ENCODE measurements around the gene ZBTB20.

The ZBTB20 gene

DNA sequence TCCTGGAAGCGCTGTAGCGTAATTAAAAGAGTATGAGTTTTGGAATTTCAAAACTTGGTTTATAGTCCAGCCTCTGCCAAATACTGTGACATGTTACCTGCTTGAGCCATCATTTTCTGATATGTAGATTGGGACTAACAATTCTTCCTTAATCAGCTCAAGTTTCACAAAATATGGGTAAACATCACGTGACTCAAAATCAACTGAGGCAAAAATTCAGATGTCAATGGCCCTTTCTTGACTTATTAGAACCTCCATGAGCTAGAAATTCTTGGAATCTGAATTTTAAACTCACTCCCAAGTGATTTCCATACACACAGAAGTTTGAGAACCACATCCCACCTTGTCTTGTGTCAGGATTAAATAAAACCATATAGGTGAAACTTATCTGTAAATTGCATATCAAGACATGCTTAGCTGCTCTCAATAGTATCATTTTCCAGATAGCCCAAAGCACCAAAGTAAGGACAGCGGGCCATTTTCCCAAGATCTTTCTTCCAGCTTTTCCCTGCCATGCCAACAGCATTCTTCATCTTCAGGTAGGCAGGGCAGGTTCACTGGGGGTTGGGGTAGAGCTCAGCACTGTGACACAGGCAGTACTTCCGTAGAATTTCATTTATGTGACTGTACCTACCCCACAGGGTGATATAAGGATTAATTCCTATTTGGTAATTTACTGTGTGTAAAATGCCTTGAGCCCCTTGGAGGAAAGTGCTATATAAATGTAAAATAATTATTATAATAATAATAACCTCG is 474.2 kb downstream of the ZBTB20 start:
- H3K4me3 ChIP-seq (replicated peaks; ENCODE audit: low read depth, low read length): no peak overlapping the region
- DNase-seq (ENCODE audit: extremely low read depth, low read depth): no peak
- TF ChIP-seq, protein P1, sequence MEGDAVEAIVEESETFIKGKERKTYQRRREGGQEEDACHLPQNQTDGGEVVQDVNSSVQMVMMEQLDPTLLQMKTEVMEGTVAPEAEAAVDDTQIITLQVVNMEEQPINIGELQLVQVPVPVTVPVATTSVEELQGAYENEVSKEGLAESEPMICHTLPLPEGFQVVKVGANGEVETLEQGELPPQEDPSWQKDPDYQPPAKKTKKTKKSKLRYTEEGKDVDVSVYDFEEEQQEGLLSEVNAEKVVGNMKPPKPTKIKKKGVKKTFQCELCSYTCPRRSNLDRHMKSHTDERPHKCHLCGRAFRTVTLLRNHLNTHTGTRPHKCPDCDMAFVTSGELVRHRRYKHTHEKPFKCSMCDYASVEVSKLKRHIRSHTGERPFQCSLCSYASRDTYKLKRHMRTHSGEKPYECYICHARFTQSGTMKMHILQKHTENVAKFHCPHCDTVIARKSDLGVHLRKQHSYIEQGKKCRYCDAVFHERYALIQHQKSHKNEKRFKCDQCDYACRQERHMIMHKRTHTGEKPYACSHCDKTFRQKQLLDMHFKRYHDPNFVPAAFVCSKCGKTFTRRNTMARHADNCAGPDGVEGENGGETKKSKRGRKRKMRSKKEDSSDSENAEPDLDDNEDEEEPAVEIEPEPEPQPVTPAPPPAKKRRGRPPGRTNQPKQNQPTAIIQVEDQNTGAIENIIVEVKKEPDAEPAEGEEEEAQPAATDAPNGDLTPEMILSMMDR (IDR thresholded peaks at IDR 0.05; ENCODE audit: low read depth, low read length, missing control alignments): no peak

DNA sequence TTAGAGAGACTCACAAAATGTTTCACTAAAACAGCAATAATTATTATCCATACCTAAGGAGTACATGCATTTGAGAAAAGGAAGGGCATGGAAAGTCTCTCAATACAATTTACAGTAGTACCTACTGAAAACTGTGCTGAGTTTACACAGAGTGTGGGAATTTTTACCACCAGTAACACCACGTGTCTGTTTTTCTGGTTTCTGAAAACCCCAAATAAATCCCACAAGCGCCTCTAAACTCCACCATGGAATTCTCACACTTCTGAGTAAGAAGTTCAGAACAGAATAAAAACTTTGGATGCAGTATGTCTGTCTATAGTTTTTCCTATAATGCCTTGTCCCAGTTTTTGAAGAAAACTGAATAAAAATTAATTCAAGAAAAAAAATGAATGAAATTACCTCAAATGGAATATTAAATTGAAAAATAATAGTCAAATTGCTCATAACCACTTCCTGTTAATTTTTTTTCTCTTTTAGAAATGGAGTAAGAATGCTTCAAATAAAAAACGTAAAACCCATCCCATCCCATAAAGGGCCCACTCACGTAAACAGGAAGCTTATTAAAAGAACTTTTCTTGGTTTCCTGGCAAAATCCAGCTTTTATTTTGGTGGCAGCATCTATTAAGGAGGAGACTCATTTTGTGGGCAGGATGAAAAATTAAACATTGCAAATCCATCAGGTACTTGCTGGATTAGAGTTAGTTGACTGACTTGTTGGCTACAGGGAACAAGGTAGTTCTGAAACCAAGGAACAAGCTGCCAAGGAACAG is 475.2 kb downstream of the ZBTB20 start:
- TF ChIP-seq, protein P1 (IDR thresholded peaks at IDR 0.05; ENCODE audit: low read depth, low read length, missing control alignments): no peak
- H3K4me3 ChIP-seq (replicated peaks; ENCODE audit: low read depth, low read length): no peak overlapping the region
- DNase-seq (ENCODE audit: extremely low read depth, low read depth): no peak

DNA sequence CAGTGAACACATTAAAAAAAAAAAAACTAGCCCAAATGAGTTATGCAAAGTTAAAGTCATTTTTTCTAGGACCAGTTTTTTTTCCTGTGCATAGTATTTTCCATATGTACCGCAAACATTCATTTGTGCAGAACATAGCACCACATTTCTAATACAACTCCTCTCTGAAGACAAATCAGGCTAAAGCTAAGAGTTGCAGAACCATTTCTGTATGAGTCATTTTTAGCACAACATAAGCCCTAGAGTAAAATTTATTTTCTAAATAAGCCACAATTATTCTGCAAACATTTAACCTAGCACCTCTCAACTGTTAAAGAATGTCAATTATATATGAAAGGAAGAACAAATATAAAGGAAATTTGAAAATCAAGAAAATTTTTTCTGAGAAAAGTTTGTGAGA is 477.5 kb downstream of the ZBTB20 start:
- no peak for DNase-seq (ENCODE audit: extremely low read depth, low read depth)
- TF ChIP-seq, protein P1 (IDR thresholded peaks at IDR 0.05; ENCODE audit: low read depth, low read length, missing control alignments): no peak
- H3K4me3 ChIP-seq (replicated peaks; ENCODE audit: low read depth, low read length): no peak overlapping the region

DNA sequence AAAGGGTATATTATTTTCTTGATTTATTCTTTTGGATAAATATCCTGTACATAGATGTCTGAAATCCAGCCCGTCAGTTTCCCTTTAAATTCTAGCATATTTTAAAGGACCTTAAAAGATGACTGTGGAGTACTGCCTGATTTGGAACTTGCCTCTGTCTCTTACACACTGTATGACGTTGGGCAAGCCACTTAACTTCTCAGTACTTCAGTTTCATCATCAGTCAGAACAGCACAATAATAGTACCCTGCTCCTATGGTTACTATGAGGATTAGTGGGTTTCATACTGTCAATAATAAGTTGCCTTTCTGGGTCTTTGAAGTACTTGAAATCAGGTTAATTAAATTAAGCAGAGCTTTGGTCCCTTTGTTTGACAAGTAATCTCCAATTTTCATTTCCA is 479.0 kb downstream of the ZBTB20 start:
- TF ChIP-seq, protein P1 (IDR thresholded peaks at IDR 0.05; ENCODE audit: low read depth, low read length, missing control alignments): no peak
- no peak overlapping the region for H3K4me3 ChIP-seq (replicated peaks; ENCODE audit: low read depth, low read length)
- DNase-seq (ENCODE audit: extremely low read depth, low read depth): no peak

DNA sequence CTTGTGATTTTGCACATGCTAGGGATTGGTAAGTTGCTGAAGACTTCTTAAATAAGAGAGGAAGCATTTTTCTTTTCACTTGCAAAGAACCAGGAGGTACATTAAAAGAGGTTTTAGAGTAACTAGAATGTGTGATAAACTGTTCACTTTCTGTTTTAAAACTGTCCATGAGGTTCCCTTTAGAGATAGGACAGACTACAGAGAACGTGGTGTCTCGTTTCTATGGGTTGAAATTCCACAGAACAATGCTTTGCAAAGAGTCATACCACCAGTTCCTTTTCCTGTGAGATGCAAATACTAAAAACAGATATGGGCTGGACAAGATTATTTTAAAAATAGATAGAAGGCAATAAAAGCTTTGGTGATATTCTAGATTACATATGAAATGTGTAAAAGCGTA is 480.5 kb downstream of the ZBTB20 start:
- DNase-seq (ENCODE audit: extremely low read depth, low read depth): no peak
- no peak overlapping the region for H3K4me3 ChIP-seq (replicated peaks; ENCODE audit: low read depth, low read length)
- TF ChIP-seq, protein P1 (IDR thresholded peaks at IDR 0.05; ENCODE audit: low read depth, low read length, missing control alignments): no peak

DNA sequence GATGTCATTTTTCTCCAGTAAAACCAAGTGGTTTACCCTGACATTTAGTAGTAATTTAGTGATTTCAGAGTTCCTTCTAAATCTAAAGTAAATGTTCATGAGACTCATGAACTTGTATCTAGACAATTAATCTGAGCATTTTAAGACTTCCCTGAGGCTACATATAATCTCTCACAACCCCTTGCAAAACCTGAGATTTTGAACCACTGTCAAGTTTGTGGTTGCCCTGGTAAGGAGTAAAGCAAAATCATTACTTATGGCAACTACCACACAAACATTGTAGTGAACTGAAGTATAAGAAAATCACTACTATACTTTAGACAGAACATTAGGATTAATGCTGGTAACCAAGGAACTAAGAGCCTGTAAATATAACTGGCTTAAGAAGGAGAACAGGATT is 483.1 kb downstream of the ZBTB20 start:
- no peak for DNase-seq (ENCODE audit: extremely low read depth, low read depth)
- TF ChIP-seq, protein P1 (IDR thresholded peaks at IDR 0.05; ENCODE audit: low read depth, low read length, missing control alignments): no peak
- no peak overlapping the region for H3K4me3 ChIP-seq (replicated peaks; ENCODE audit: low read depth, low read length)

Measured in HFF-Myc (cell line).